ENCODE results near the gene CFD.

DNA sequence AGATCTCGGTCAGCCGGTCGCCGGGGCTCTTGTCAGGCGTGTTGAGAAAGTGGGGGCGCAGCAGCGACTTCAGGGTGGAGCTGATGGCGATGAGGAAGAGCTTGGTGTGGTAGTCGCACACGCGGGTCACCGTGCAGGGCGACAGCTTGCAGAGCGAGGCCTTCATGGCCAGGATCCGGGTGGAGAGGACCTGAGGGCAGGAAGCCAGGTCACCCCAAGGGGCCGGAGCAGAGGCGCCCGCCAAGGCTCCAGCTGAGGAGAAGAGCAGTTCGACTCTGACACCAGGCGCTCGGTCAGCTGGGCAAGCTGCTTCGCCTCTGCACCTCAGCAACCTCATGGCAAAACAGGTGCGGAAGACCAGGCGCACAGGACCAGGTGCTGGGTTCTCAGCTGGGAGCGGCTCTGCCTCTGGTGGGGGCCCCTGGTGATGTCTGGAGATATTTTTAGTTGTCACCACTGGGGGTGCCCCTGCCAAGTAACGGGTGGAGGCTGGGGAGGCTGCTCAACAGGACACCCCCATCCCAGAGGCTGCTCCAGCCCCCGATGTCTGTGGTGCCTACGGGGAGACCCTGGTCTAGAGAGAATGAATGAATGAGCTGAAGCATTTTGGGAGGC lies 15.9 kb downstream of the CFD start:
- TF ChIP-seq, protein P1, sequence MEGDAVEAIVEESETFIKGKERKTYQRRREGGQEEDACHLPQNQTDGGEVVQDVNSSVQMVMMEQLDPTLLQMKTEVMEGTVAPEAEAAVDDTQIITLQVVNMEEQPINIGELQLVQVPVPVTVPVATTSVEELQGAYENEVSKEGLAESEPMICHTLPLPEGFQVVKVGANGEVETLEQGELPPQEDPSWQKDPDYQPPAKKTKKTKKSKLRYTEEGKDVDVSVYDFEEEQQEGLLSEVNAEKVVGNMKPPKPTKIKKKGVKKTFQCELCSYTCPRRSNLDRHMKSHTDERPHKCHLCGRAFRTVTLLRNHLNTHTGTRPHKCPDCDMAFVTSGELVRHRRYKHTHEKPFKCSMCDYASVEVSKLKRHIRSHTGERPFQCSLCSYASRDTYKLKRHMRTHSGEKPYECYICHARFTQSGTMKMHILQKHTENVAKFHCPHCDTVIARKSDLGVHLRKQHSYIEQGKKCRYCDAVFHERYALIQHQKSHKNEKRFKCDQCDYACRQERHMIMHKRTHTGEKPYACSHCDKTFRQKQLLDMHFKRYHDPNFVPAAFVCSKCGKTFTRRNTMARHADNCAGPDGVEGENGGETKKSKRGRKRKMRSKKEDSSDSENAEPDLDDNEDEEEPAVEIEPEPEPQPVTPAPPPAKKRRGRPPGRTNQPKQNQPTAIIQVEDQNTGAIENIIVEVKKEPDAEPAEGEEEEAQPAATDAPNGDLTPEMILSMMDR (IDR thresholded peaks at IDR 0.05), result no peak
- no peak for TF ChIP-seq POLR2A (IDR thresholded peaks at IDR 0.05)

All from esophagus squamous epithelium (tissue), 4 donors.